ENCODE measurements around the gene FOSL2.

GRCh38 chr2:28366496-28367282, 26.0 kb upstream of the FOSL2 start:
- TF ChIP-seq ELF4 (CRISPR knock-in tag; IDR thresholded peaks at IDR 0.05; ENCODE audit: low read depth): no peak
- no peak for TF ChIP-seq E2F1 (CRISPR knock-in tag; IDR thresholded peaks at IDR 0.05)
- no peak for TF ChIP-seq MAX (CRISPR knock-in tag; IDR thresholded peaks at IDR 0.05)
- no peak for TF ChIP-seq KAT7 (CRISPR knock-in tag; IDR thresholded peaks at IDR 0.05; ENCODE audit: borderline replicate concordance)
- TF ChIP-seq CTCF (IDR thresholded peaks at IDR 0.05): no peak
- no peak for TF ChIP-seq ATF2 (CRISPR knock-in tag; IDR thresholded peaks at IDR 0.05; ENCODE audit: borderline replicate concordance, low read depth)
- TF ChIP-seq SP1 (CRISPR knock-in tag; conservative IDR thresholded peaks at IDR 0.05): no peak
- TF ChIP-seq ZNF232 (CRISPR knock-in tag; IDR thresholded peaks at IDR 0.05): no peak
- no peak for TF ChIP-seq ETV6 (CRISPR knock-in tag; IDR thresholded peaks at IDR 0.05)
- no peak for TF ChIP-seq NR2C2 (CRISPR knock-in tag; IDR thresholded peaks at IDR 0.05)
